ENCODE data around the gene PTPRF. TPM values are rescaled to one million over a fixed set of nuclear protein-coding genes. Genes with fewer than 3 reads are reported as not detected.

The PTPRF gene
- total RNA-seq = 10 to 100 TPM in 6 of 7 donors, 1 to 10 TPM in 1; 8.3 to 25.0 (median 14.8) TPM
- polyA plus RNA-seq = 1 to 10 TPM; 2.7 to 3.9 (median 3.5) TPM
- long read RNA-seq, donor 1 = 0 reads
- long read RNA-seq, donor 2, full-length matches to known transcripts = 1 of 56 reads
- long read RNA-seq, donor 2, partial matches to known transcripts = 55 of 56 reads
- long read RNA-seq, donor 2, other reads (novel, unspliced or antisense) = 0 of 56 reads

DNA sequence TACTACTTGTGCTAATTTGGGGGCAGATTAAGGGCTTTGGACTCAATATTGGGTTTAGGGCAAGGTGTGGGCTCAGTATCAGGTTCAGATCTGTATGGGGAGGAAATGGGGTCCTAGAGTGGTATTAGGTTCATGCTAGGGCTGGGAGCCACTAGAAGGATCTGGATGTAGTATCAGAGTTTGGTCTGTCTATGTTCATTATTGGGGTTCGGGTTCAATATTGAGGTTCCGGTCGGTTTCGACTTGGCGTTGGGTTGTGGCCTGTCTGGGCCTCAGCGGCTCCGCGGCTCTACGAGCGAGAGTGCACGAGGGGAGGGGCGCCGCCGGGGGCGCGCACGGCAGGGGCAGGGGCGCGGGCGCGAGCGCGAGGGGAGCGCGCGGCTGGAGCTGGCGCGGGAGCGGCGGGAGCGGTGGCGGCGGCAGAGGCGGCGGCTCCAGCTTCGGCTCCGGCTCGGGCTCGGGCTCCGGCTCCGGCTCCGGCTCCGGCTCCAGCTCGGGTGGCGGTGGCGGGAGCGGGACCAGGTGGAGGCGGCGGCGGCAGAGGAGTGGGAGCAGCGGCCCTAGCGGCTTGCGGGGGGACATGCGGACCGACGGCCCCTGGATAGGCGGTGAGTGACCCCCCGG, at the start of gene PTPRF:
PTPRF (plus strand) TSS at position 401 of the 624 bp plus-strand sequence. CDS start 14,193 bp downstream, outside the sequence.
- Histone ChIP-seq H3K27ac (peak within 1 kb of the TSS in 1 of 8 donors; percentile 36), H3K4me3 (peak within 1 kb of the TSS; percentile 39 to 79 (median 50)), H3K36me3 (no peaks in the 10 kb centered on the region), H3K9me3 (no peaks in the 10 kb centered on the region), H3K4me1 (peaks cover 0 to 38% (median 19%) of the 10 kb centered on the region in 6 donors), H3K27me3 (replicated peaks in 1 of 7) (peaks cover 0 to 49% (median 22%) of the 10 kb centered on the region in 7 donors)
- WGBS, 5 donors = 1 to 2% (median 1%) methylated on average over 28 to 58 of the region's 58 CpGs; no CpG with 5 or more reads in 1 of the 5 donors
- intact Hi-C loops (cut with DNase I; ENCODE audit: low total_unique reads) = loop anchor here (10.0 kb wide), 1 partner anchor 514 kb away; no protein-coding TSS in a partner anchor
- TF ChIP-seq POLR2AphosphoS5 (IDR thresholded peaks at IDR 0.05) (no peak), POLR2A (IDR thresholded peaks at IDR 0.05) (no peak)
- TF ChIP-seq, protein P1, sequence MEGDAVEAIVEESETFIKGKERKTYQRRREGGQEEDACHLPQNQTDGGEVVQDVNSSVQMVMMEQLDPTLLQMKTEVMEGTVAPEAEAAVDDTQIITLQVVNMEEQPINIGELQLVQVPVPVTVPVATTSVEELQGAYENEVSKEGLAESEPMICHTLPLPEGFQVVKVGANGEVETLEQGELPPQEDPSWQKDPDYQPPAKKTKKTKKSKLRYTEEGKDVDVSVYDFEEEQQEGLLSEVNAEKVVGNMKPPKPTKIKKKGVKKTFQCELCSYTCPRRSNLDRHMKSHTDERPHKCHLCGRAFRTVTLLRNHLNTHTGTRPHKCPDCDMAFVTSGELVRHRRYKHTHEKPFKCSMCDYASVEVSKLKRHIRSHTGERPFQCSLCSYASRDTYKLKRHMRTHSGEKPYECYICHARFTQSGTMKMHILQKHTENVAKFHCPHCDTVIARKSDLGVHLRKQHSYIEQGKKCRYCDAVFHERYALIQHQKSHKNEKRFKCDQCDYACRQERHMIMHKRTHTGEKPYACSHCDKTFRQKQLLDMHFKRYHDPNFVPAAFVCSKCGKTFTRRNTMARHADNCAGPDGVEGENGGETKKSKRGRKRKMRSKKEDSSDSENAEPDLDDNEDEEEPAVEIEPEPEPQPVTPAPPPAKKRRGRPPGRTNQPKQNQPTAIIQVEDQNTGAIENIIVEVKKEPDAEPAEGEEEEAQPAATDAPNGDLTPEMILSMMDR (IDR thresholded peaks at IDR 0.05 in 8 of 11, conservative IDR thresholded peaks at IDR 0.05 in 3 of 11) = no peak
- peak; percentile 76 for DNase-seq

DNA sequence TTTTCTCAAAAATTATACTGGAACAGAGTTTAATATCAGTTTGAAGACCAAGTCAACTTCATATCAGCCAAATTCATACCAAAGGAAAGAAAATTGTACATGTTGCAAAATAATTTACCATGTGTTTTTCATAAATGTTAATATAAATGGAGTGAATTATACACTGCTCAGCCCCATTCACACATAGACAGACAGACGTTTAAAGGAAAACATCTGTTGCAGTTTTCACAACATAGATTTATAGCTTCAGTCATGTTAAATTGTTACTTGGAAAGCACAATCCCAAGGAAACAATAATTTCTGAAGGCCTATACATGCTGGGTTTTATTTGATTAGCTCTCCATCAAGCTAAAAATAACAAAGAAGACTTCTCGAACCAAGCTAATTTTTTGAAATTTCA, 49.2 kb upstream of the PTPRF start:
- H3K4me3 ChIP-seq = no peak overlapping the region
- 77 to 83% (median 81%) methylated on average over 2 of the region's 2 CpGs for WGBS, 5 donors
- H3K27me3 ChIP-seq (replicated peaks in 1 of 7) = no peaks in the 10 kb centered on the region
- DNase-seq = no peak
- intact Hi-C loops (cut with DNase I; ENCODE audit: low total_unique reads) = no loop called here
- H3K36me3 ChIP-seq = no peaks in the 10 kb centered on the region
- no peak for TF ChIP-seq POLR2AphosphoS5 (IDR thresholded peaks at IDR 0.05)
- no peak for TF ChIP-seq POLR2A (IDR thresholded peaks at IDR 0.05)
- TF ChIP-seq, protein P1 (IDR thresholded peaks at IDR 0.05 in 8 of 11, conservative IDR thresholded peaks at IDR 0.05 in 3 of 11) = no peak
- no peaks in the 10 kb centered on the region for H3K4me1 ChIP-seq
- peaks cover 0 to 6% (median 0%) of the 10 kb centered on the region in 8 donors for H3K9me3 ChIP-seq
- no peak overlapping the region for H3K27ac ChIP-seq

DNA sequence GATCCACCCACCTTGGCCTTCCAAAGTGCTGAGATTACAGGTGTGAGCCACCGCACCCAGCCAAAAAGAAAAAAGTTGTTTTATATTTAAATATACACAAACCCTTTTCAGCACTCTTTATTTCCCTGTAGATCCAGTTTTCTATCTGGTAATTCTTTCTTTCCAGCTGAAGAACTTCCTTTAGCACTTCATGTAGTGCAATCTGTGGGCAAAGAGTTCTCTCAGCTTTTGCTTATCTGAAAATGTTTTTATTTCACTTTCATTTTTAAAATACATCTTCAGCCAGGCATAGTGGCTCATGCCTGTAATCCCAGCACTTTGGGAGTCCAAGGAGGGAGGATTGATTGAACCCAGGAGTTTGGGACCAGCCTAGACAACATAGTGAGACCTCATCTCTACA, 48.5 kb upstream of the PTPRF start:
- Histone ChIP-seq H3K4me1 (no peaks in the 10 kb centered on the region), H3K27ac (peak overlapping the region in 4 of 8 donors; percentile 23 to 63 (median 38)), H3K36me3 (no peaks in the 10 kb centered on the region), H3K4me3 (no peak overlapping the region), H3K9me3 (peaks cover 0 to 13% (median 7%) of the 10 kb centered on the region in 8 donors), H3K27me3 (replicated peaks in 1 of 7) (no peaks in the 10 kb centered on the region)
- WGBS, 5 donors = 95 to 100% (median 96%) methylated on average over 1 of the region's 1 CpG
- DNase-seq = no peak
- intact Hi-C loops (cut with DNase I; ENCODE audit: low total_unique reads) = no loop called here
- TF ChIP-seq POLR2AphosphoS5 (IDR thresholded peaks at IDR 0.05) (no peak), POLR2A (IDR thresholded peaks at IDR 0.05) (no peak)
- TF ChIP-seq, protein P1 (IDR thresholded peaks at IDR 0.05 in 8 of 11, conservative IDR thresholded peaks at IDR 0.05 in 3 of 11) = no peak

DNA sequence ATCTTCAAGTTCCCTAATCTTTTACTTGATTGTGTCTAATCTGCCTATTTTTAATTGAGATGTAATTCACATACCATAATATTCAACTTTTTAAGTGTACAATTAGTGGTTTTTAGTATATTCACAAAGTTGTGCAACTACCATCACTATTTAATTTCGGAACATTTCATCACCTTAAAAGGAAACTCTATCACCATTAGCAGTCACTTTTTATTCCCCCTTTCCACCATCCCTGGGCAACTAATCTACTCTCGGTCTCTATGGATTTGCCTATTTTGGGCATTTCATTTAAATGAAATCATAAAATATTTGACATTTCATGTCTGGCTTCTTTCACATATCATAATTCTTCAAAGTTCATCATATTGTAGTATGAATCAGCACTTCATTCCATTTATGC, 46.3 kb upstream of the PTPRF start:
- Histone ChIP-seq H3K4me1 (no peaks in the 10 kb centered on the region), H3K36me3 (no peaks in the 10 kb centered on the region), H3K27ac (no peak overlapping the region), H3K27me3 (replicated peaks in 1 of 7) (no peaks in the 10 kb centered on the region), H3K4me3 (no peak overlapping the region), H3K9me3 (peaks cover 0 to 34% (median 27%) of the 10 kb centered on the region in 8 donors)
- 70 to 93% (median 91%) methylated on average over 2 of the region's 2 CpGs for WGBS, 5 donors
- DNase-seq = no peak
- no peak for TF ChIP-seq POLR2A (IDR thresholded peaks at IDR 0.05)
- TF ChIP-seq POLR2AphosphoS5 (IDR thresholded peaks at IDR 0.05) = no peak
- TF ChIP-seq, protein P1 (IDR thresholded peaks at IDR 0.05 in 8 of 11, conservative IDR thresholded peaks at IDR 0.05 in 3 of 11) = no peak
- intact Hi-C loops (cut with DNase I; ENCODE audit: low total_unique reads) = no loop called here

Data from spleen (tissue), 13 donors.